SKM-1 treated with dmso at 0.1 percent for 144 hours (cell line): ENCODE results near the gene MRPL23.

Experiments
- DNase-seq: peaks from one replicate; lab custom pipeline; 2025; ENCODE audit not compliant: unreplicated experiment; lab: John Stamatoyannopoulos, UW

MRPL23 gene

DNA sequence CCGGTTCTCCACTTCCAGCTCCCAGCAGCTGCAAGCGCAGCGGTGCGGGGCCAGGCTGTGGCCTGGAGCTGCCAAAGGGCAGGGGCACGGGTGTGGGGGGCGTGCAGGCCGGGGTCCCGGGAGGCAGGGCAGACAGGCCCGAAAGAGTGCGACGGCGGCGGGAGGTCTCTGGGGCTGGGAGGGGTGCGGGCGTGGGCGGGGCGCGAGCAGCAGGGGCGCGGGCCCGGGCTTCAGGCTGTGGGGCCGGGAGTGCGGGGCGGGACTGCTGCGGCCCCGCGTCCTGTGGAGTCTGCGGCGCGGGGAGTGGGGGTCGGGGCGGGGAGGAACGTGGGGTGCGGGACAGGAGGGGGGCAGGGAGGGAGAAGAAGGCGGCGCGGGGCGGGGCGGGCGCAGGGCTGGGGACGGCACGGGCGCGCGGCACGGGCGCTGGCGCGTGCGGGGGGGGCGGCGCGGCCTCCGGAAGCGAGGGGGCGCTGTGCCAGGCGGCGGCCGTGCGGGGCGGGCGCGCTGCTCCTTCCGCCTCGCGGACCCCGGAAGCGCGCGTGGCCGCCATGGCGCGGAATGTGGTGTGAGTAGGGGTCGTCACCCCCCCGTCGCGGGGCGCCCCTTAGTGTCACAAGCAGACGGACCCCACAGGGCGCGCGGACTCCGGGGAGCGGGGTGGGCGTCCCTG is at the start of gene MRPL23:
Gene MRPL23 (plus strand): TSS at position 521 of the 673 bp plus-strand sequence. CDS start 31 bp downstream, at position 552.
- no peak for DNase-seq

DNA sequence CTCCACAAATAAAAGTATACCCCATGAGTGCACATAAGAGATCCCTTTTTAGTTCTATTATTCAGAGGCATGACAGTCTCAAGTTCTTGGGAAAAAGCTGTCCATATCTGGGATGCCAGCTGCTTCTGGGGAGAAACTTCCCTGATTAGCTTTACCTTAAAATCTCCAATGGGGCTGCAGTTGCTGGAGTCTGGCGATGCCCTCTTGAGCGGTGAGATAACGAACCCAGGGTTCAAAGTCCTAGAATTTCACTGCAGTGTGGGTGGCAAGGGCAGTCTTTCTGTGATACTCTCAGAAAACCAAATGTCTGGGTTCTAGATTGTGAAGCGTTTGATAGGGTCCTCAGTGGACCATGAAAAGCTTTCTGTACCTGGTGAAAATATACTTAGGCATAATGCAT is 48.0 kb upstream of the MRPL23 start:
- no peak for DNase-seq

GRCh38 chr11:1899686-1900085 is 47.4 kb upstream of the MRPL23 start:
- no peak for DNase-seq

GRCh38 chr11:1906181-1906580 is 41.0 kb upstream of the MRPL23 start:
- DNase-seq: no peak

DNA sequence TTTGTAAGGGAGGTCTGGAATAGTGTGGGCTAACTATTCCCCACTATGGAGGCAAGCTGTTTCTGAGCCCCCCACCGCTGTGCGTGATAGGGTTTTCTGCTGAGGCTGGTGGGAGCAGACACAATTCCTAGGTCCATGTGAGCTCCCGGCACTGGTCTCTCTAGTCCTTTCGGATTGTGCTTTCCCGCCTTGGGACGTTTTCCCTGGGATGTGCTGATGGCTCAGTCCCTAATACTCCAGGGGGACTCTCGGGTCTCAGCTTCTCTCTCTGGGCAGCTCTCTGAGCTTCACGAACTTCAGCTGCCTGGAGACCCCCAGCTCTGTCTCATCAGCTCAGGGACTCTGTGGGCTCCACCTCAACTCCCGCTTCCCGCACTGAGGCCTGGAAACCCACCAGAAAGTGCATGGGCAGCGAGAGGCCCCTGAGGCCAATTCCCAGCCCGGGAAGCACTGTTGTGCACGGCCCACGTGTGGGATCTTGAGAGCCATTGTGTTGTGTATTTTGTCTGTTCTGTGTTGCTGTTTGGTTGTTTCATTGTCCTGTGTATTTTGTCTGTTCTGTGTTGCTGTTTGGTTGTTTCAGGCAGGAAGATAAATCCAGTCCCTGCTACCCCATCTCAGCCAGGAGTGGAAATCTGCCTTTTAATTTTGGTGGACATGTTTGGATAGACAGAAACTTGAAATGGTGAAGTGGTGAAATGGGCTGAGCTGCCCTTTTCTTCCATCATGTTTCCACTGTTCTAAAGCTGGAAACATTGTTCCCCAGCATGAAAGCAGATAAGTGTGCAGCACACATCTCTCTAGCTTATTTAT is 40.3 kb upstream of the MRPL23 start:
- DNase-seq: no peak

DNA sequence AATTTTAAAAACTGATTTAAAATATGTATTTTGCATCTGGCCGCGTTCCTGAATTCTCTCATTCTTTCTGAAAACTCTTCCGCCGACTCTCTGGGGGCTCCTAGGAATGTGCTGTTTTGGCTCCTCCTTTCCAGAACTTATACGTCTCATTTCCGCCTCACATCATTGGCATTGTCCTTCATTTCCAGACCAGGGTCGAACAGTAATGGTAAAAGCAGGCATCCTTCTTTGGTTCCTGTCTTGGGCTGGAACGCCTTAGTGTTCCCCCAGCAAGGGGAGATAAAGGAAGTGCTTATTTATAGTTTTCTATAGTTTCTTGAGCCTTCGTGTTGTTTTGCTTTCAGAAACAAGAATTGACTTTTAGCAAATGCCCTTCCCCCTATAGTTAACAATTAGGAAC is 38.5 kb upstream of the MRPL23 start:
- no peak for DNase-seq

DNA sequence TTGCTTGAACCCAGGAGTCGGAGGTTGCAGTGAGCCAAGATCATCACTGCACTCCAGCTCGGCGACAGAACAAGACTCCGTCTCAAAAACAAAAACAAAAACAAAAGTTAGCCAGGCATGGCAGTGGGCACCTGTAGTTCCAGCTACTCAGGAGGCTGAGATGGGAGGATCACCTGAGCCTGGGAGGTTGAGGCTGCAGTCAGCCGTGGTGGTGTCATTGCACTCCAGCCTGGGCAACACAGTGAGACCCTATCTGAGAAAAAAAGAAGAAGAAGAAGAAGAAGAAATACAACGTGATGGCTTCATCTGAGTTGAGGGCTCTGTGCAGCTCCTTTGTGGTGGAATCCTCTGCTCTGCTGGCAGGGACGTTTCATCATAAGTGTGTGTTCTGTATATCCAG is 37.6 kb upstream of the MRPL23 start:
- no peak for DNase-seq

GRCh38 chr11:1912289-1912878 is 34.7 kb upstream of the MRPL23 start:
- no peak for DNase-seq

DNA sequence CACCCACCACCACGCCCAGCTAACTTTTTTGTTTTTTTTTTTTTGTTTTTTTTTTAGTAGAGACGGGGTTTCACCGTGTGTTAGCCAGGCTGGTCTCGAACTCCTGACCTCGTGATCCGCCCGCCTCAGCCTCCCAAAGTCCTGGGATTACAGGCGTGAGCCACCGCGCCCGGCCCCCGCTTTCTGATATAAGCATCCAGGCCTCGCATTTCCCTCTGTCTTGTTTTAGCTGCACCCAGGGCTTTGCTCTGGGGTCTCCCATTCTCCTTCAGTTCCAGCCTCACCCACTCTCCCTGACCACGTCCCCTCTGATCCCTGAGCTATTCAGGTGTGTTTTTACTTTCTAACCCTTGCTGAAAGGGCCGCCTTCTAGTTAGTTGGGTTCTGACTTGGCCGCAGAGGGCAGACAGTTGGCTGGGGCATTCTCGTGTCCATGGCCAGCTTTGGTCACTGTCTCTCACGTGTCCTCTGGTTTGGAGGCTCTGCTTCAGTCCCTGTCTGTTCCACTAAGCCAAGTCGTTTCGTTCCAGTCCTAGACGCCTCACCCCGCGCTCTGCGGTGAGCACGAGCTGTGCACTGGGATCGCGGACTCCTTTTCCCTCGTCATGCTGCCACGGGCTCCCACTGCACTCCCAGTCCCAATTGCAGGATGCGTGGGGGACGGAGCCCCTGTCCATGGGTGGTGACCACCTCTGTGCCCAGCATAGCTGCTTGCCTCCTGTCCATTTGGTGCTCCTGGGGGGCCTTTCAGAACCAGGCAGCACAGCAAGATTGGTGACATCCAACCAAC is 33.7 kb upstream of the MRPL23 start:
- no peak for DNase-seq

GRCh38 chr11:1915795-1916131 is 31.4 kb upstream of the MRPL23 start:
- DNase-seq: no peak

DNA sequence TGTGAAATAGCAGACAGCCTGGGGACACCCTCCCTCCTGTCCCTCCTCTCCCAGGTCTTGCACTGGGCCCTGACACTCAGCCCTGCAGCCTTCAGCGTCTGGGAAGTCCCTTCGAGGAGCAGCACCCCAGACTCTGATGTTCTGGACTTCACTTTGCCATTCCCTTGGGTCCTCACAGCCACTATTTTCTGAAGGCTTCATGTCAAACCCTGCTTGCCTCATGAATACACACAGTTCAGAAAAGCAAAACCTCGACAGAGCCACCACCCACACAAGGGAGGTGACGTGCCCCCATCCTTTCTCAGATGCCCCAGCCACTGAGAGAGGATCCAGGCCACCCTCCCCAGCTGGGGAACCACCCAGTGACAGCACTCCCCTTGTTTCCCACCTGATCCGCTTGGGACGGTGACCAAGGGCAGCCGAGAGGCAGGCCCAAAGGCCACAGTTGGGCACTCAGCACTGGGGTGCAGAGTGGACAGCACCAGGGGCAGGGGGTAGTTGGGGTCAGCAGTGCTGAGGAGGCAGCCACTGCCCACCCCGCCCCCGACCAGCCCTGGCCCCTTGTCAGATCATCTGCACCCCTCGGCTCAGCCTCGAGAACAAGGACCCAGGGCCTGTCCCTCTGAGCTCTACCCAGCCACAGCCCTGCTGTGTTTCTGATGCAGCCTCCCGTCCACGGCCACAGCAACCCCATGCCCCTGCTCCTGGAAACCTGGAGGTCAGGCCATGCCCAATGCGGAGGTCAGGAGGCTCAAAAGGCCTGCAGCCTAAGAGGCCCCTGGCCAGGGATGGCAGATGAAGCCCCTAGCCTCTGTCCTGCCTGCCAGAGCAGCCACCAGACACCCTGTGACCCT is 30.8 kb upstream of the MRPL23 start:
- DNase-seq: no peak

DNA sequence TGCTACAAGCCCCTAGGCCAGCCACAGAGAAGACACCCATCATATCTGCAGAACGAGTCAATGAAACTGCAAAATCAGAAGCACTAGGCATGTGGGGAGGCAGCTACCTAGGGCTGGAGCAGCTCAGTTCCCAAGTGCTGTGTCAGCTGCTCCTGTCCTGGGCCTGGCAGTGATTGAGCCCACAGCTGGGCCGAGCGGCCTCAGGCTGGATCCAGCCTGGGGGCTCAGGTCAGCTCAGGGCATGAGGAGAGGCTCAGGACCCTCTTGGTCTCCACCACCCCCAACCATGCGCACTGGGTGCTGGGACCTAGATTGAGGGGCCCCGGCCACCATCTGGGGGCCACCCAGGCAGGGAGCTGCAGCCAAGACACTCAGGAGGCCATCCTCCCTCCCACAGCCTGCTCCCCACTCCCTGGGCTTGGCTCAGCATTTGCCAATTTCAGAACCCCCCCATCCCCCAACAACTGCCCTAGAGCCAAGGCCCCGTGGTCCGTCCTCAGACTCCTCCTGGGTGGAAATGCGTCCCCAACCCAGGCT is 30.1 kb upstream of the MRPL23 start:
- DNase-seq: no peak

DNA sequence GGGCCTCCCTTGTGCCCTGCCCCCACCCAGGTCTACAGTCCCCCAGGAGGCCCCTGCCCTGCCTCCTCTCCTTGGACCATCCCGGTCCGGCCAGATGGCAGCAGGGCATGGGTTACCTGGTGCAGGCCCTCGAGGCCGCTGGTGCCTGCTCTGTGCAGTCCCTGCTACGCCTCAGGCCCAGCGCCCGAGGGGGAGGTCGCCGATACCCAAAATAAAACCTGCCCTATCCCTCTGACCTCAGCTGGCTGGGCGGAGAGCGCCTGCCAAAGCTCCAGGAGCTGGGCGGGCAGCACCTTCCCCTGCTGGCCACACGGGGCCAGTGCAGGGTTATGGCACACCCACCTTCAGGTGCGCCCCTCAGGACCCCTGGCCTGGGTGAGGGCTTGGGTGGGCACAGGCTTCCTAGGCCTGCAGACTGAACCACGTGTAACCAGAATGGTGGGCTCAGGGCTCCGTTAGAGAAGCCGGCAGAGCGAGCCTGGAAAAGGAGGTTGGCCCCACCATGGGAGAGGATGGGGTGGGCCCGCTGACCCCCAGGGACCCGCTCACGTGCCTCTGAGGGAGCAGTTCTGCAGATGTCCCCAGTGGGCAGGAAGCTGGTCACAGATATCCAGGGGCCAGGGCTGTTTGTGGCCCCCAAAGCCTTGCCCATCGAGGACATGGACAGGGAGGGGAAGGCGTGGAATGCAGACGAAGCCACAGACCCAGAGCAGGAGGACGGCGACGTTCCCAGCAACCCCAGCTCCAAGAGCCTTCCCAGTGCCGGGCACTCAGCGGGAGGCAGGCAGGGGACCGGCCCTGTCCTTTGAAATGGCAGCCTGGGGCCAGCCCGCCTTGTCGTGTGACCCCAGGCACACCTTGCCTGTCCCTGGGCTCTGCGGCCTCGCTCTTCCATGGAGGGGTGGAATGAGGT is 29.4 kb upstream of the MRPL23 start:
- DNase-seq: no peak

DNA sequence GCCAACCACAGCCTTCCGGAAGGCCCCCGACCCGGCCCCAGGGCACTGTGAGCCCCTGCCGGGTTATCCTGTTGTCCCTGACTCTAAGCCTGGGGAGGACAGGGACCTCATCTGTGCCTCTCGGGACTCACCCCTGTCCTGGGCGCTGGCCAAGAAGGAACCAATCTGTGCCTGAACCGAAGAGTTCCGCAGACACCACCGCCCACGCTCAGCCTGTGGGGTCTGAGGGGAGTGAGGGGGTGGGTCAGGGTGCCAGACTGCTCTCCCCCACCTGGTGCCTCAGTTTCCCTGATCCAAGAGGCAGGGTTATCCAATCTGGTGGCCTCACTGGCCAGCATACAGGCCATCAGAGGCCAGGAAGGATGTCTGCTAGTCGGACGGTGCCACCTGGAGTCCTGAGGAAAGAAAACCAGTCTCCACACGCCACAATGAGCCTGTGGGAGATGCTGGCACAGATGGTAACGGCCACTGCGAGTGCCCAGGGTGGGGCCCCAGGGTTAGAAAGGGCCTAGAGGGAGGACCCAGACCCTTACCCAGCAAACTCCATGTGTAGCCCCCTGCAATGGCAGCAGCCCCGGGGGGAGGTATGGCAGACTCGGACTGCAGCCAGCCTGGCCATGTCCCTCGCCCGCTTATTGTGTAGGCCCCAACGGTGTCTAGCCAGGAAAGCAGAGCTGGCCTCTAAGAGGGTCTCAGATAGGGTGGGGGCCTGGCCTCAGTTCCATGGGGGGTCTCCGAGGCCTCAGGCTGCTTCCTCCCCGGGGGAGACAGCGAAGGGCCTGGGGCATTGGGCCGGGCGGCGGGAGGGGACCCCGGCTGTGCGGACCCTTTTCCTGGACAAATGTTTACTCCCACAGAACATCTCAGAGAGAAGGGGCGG is 28.5 kb upstream of the MRPL23 start:
- DNase-seq: no peak

DNA sequence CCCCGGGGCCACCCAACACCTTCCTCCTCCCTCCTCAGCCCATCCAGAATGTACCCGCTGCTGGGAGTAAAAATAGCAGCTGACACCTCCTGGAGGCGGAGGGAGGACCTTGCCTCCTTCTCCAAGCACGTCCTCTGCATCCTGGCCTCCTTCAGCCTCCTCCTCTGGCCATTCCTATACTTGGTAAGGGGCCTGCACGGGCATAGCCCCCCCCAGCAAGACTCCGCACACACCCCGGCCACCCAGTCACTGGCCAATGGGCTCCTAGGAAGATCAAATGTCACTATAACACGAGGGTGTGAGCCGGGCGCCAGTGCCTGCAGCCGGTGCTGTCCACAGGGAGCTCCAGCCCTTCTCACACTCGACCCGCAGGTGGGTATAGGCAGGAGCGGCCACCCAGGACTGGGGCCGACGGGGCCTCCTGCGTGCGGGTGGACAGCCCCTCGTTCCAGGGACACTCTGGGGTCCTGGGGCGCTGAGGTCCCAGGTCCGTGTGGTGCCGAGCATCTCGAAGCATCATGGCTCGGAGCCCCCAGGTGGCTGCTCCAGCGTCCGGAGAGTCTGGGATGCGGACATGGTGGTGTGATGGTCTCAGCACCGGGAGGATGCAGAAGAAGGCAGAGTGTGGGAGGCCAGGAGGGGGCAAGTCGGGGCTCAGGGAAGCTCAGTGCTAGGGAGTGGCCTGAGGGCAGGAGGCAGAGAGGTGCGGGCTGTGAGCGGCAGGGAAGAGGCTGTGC is 27.6 kb upstream of the MRPL23 start, which contains the start of gene TNNT3:
Gene TNNT3 (plus strand): TSS at position 313 of the 737 bp plus-strand sequence. CDS start 3,172 bp downstream, outside the sequence.
- no peak for DNase-seq

GRCh38 chr11:1920128-1920908 is 26.8 kb upstream of the MRPL23 start:
- DNase-seq: no peak
